Testis (tissue), 2 donors: ENCODE results near the gene MRPS15.

Source experiments
- CTCF ChIP-seq, 3 experiments: fragments of 450-650 bp in 2 of 3; fragments of 200-600 bp in 1 of 3; sonication (generic) in 1 of 3; IDR thresholded peaks; one replicate each; pipeline ENCODE4 v1.5.1; 2016 to 2019; ENCODE audit warnings: antibody characterized with exemption in 3 of 3, mild to moderate bottlenecking in 2 of 3, moderate library complexity in 1 of 3
- POLR2A ChIP-seq: fragments of 450-650 bp; IDR thresholded peaks from one replicate; pipeline ENCODE4 v1.6.1; 2017; ENCODE audit warnings: antibody characterized with exemption, mild to moderate bottlenecking, moderate library complexity

- TF ChIP-seq POLR2A (no peak), CTCF (IDR thresholded peaks at IDR 0.05) (no peak)
Measured at GRCh38 chr1:36421649-36422048, 42.5 kb downstream of the MRPS15 start.
